Measurements from ENCODE around the gene PPCDC.

Gene PPCDC

GRCh38 chr15:75056036-75056435 is 32.6 kb downstream of the PPCDC start:
- no peaks in the 10 kb centered on the region for H3K9me3 ChIP-seq (ENCODE audit: insufficient read depth, low read length, severe bottlenecking)
- no peak overlapping the region for H3K9ac ChIP-seq (ENCODE audit: low read depth, low read length)
- no peak for TF ChIP-seq EZH2 (IDR thresholded peaks at IDR 0.05; ENCODE audit: borderline replicate concordance, low read depth, low read length, severe bottlenecking)
- no peak for TF ChIP-seq CTCF (IDR thresholded peaks at IDR 0.05; ENCODE audit: borderline replicate concordance, extremely low read depth, low read length, poor library complexity, severe bottlenecking)
- H3K4me1 ChIP-seq (ENCODE audit: insufficient read depth, low read length): no peaks in the 10 kb centered on the region
- H3K4me3 ChIP-seq (ENCODE audit: low read depth in 1 of 2, low read length in 2 of 2): no peak overlapping the region
- H3K4me2 ChIP-seq (ENCODE audit: insufficient read depth, low read length): no peak overlapping the region
- DNase-seq: no peak
- H3K36me3 ChIP-seq (ENCODE audit: insufficient read depth, low read length): no peaks in the 10 kb centered on the region
- no peaks in the 10 kb centered on the region for H3K27me3 ChIP-seq (ENCODE audit: insufficient read depth, low read length, poor library complexity)
- no peaks in the 10 kb centered on the region for H3K79me2 ChIP-seq (ENCODE audit: insufficient read depth, low read length)
- H3K27ac ChIP-seq (ENCODE audit: low read length): no peak overlapping the region
- ATAC-seq (ENCODE audit: insufficient read depth, low read depth): no peak
- H4K20me1 ChIP-seq (ENCODE audit: insufficient read depth, low read length): no peaks in the 10 kb centered on the region
- no peak overlapping the region for H2AFZ ChIP-seq (ENCODE audit: low read depth, low read length)

GRCh38 chr15:75058127-75058905 is 34.9 kb downstream of the PPCDC start:
- H3K9ac ChIP-seq (ENCODE audit: low read depth, low read length): no peak overlapping the region
- no peak overlapping the region for H3K27ac ChIP-seq (ENCODE audit: low read length)
- H3K4me2 ChIP-seq (ENCODE audit: insufficient read depth, low read length): no peak overlapping the region
- ATAC-seq (ENCODE audit: insufficient read depth, low read depth): no peak
- TF ChIP-seq EZH2 (IDR thresholded peaks at IDR 0.05; ENCODE audit: borderline replicate concordance, low read depth, low read length, severe bottlenecking): no peak
- TF ChIP-seq CTCF (IDR thresholded peaks at IDR 0.05; ENCODE audit: borderline replicate concordance, extremely low read depth, low read length, poor library complexity, severe bottlenecking): no peak
- no peaks in the 10 kb centered on the region for H3K9me3 ChIP-seq (ENCODE audit: insufficient read depth, low read length, severe bottlenecking)
- H3K27me3 ChIP-seq (ENCODE audit: insufficient read depth, low read length, poor library complexity): no peaks in the 10 kb centered on the region
- no peaks in the 10 kb centered on the region for H3K4me1 ChIP-seq (ENCODE audit: insufficient read depth, low read length)
- H3K79me2 ChIP-seq (ENCODE audit: insufficient read depth, low read length): no peaks in the 10 kb centered on the region
- DNase-seq: no peak
- H2AFZ ChIP-seq (ENCODE audit: low read depth, low read length): no peak overlapping the region
- no peak overlapping the region for H3K4me3 ChIP-seq (ENCODE audit: low read depth in 1 of 2, low read length in 2 of 2)
- H3K36me3 ChIP-seq (ENCODE audit: insufficient read depth, low read length): no peaks in the 10 kb centered on the region
- H4K20me1 ChIP-seq (ENCODE audit: insufficient read depth, low read length): no peaks in the 10 kb centered on the region

DNA sequence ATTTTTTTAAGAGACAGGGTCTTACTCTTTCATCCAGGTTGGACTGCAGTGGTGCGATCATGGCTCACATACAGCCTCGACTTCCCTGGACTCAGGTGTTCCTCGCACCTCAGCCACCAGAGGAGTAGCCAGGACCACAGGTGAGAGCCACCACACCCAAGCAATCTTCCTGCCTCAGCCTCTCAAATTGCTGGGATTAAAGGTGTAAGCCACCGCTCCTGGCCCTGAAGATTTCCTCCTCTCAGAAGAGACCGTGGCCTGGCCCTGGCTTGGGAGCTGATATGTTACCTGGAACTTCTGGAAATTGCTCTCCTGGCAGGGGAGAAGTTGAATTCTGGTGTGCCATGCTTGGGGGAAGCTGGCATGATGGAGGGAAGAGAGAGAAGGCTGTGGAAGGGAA is 36.2 kb downstream of the PPCDC start:
- no peaks in the 10 kb centered on the region for H3K36me3 ChIP-seq (ENCODE audit: insufficient read depth, low read length)
- no peak overlapping the region for H3K9ac ChIP-seq (ENCODE audit: low read depth, low read length)
- H3K4me3 ChIP-seq (ENCODE audit: low read depth in 1 of 2, low read length in 2 of 2): no peak overlapping the region
- H3K27ac ChIP-seq (ENCODE audit: low read length): no peak overlapping the region
- H3K4me2 ChIP-seq (ENCODE audit: insufficient read depth, low read length): no peak overlapping the region
- no peaks in the 10 kb centered on the region for H3K79me2 ChIP-seq (ENCODE audit: insufficient read depth, low read length)
- H4K20me1 ChIP-seq (ENCODE audit: insufficient read depth, low read length): no peaks in the 10 kb centered on the region
- TF ChIP-seq CTCF (IDR thresholded peaks at IDR 0.05; ENCODE audit: borderline replicate concordance, extremely low read depth, low read length, poor library complexity, severe bottlenecking) (no peak), EZH2 (IDR thresholded peaks at IDR 0.05; ENCODE audit: borderline replicate concordance, low read depth, low read length, severe bottlenecking) (no peak)
- ATAC-seq (ENCODE audit: insufficient read depth, low read depth) (no peak), DNase-seq (no peak)
- no peaks in the 10 kb centered on the region for H3K4me1 ChIP-seq (ENCODE audit: insufficient read depth, low read length)
- H2AFZ ChIP-seq (ENCODE audit: low read depth, low read length): no peak overlapping the region
- H3K9me3 ChIP-seq (ENCODE audit: insufficient read depth, low read length, severe bottlenecking): no peaks in the 10 kb centered on the region
- H3K27me3 ChIP-seq (ENCODE audit: insufficient read depth, low read length, poor library complexity): no peaks in the 10 kb centered on the region
